Stimulated activated CD8-positive, alpha-beta memory T cell treated with anti-CD3 and anti-CD28 coated beads, Interleukin-7, amount 100 ng/mL, for 1 hour (primary cell): ENCODE measurements around the gene TRIM50.
"Not testable (repeated sequence)": the region's sequence is repeated elsewhere in the genome, so short reads cannot be mapped to it uniquely, and the experiment has no call there.

Source experiments
- DNase-seq, 2 donors: peaks; one replicate each; pipeline ENCODE4 v3.0.0-alpha.2; 2020; ENCODE audit warnings: low read depth in 2 of 2

TRIM50 gene

DNA sequence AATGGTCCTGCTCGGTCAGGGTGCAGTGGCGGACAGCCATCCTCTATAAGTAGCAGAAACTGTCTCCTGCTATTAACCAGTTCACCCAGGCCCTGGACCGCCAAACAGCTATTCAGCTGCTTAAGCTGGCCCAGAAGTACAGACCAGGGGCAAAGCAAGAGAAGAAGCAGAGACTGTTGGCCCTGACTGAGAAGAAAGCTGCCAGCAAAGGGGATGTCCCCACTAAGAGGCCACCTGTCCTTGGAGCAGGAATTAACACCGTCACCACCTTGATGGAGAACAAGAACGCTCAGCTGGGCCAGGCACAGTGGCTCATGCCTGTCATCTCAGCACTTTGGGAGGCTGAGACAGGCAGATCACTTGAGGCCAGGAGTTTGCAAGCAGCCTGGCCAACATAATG, 13.6 kb downstream of the TRIM50 start:
- DNase-seq: no peak

- no peak for DNase-seq
Measured at GRCh38 chr7:73313521-73313906, 14.4 kb downstream of the TRIM50 start.

- no peak for DNase-seq
Measured at GRCh38 chr7:73312831-73313520, 14.9 kb downstream of the TRIM50 start.

GRCh38 chr7:73311421-73311820, 16.5 kb downstream of the TRIM50 start:
- not testable (repeated sequence) for DNase-seq

GRCh38 chr7:73308665-73309214, 19.1 kb downstream of the TRIM50 start, which contains the start of gene NSUN5:
Gene NSUN5, minus strand, starts transcription at chr7:73308826. Its CDS starts 36 bp downstream, at chr7:73308790.
- DNase-seq: peak; percentile 66 to 76

- no peak for DNase-seq
Measured at GRCh38 chr7:73308074-73308664, 19.7 kb downstream of the TRIM50 start.

DNA sequence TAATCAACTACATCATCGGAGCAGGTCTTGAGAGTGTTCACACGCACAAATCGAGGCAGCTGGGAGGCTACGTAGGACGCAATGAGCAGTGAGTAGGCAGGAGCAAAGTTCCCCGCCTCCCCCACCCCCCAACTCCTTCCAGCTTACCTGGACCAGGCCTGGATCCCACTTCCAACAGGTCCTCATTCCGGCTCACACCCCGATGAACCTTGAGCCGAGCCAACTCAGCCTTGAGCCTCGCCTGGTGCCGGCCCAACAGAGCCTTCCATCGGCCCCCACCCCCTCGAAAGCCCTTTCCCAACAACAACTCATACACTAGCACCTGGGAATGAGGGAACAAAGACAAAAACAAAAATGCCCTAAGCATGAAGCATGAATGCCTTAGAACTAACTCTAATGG, 20.4 kb downstream of the TRIM50 start:
- no peak for DNase-seq

DNA sequence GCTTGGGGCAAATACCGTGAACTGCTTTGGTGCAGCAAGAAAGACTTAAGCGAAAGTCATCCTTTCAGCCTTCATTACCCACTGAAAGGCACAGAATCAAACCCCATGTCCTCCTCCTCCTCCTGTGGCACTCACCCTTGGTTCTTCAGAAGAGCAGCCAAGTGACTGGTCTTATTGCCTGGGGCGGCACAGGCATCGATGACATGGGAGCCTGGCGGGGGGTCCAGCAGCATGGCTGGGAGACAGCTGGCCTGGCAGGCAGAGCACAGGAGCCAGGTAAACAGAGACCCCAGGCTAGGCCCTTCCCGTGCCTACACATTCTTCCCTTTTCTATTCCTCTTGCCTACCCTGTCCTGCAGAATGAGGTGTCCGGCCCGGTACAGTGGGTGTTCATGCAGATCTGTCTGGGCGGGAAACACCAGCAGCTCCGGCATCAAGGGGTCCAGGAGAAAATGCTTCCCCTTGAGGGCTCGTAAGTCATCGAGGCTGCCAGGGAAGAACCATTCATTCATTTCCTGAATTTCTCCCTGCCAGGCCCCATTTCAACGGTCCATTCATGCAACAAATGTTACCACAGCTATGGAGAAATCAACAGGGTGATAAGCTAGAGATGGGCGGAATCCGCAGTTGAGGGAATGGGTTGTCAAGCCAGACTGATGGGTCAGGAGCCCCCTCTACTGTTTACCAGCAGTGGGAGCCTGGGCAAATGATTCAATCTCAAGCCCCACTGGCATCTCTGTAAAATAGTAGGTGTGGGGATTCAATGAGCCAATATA, 23.1 kb downstream of the TRIM50 start:
- DNase-seq: not testable (repeated sequence)

GRCh38 chr7:73304071-73304470, 23.8 kb downstream of the TRIM50 start:
- DNase-seq: no peak

DNA sequence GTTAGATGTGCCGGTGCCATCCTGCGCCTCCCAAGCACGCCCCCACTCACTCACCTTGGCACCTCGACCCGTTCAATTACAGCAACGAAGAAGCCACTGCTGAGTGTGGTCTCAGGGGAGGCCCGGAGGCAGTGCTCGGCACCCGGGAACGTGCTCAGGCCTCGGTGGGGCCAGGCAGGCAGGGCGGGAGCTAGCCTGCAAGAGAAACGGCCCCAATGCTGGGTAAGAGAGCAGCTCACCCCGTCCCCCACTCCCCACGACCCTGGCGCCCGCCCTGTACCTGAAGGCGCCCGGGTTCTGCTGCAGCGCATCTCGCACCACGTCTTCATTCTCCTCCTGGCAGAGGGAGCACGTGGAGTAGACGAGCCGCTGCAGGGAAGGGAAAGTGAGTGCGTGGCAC, 24.3 kb downstream of the TRIM50 start:
- no peak for DNase-seq

DNA sequence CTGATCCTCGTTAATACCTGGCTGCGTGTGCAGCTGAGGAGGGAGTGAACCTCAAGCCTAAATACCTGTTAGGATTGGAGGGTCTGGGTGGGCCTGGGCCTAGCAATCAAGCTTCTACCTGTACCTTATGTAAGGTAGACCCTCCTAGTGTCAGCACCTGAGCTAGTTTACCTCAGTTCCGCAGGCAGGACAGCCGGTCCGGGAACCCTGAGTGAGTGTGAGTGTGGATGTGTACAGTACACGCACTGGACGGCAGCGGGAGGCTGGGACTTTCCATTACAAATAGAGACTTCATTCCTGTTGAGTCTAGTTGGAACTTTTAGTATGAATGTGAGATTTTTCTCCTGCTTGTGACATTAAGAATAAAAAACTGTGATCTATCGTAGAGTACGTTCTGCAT, 25.0 kb downstream of the TRIM50 start:
- DNase-seq: not testable (repeated sequence)

DNA sequence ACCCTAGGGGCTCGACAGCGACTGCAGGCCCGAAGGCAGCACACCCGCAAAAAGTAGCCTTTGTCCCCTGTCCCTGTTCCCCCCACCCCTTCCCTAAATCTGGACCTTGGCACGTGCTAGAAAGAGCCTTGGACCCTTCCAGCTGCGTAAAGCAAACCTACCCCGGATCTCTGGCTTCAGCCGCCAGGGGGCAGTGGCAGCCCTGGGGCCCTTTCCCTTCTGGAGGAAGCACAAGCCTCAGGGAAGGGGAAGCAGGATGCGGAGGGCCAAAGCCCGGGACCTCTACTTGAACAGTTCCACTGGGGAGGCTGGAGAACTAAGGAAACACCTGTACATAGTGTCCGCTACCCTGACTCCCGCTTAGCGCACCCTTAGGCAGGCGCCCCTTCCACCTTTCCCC, 26.8 kb downstream of the TRIM50 start:
- not testable (repeated sequence) for DNase-seq

DNA sequence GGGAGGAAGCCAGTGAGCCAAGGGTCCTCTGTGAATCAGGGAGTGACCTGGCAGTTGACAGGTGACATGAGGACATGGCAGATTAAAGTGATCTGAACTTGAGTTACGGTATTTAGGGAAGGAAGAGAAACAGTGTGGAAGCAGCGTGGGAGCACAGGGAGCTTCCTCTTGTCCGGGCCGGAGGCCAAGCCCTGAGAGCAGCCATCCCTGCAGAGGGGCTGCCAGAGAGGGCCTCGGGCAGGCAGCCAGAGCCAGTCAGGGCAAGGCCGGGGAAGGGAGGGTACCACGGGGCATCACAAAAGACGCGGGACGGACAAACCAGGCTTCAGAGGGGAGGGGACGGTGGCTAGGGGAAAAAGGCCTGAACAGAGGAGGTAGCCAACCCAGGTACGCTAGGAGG, 28.1 kb downstream of the TRIM50 start:
- DNase-seq: not testable (repeated sequence)

- not testable (repeated sequence) for DNase-seq
Measured at GRCh38 chr7:73297706-73298105, 30.2 kb downstream of the TRIM50 start.

GRCh38 chr7:73297235-73297634, 30.6 kb downstream of the TRIM50 start:
- not testable (repeated sequence) for DNase-seq

DNA sequence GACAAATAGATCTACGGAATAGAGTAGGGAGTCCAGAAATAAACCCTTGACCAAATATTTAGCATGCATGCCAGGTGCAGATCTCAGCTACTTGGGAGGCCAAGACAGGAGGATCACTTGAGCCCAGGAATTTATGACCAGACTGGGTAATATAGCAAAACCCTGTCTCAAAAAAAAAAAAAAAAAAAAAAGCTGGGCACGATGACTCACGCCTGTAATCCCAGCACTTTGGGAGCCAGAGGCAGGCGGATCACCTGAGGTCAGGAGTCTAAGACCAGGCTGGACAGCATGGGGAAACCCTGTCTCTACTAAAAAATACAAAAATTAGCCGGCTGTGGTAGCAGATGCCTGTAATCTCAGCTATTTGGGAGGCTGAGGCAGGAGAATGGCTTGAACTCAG, 50.7 kb downstream of the TRIM50 start:
- not testable (repeated sequence) for DNase-seq

DNA sequence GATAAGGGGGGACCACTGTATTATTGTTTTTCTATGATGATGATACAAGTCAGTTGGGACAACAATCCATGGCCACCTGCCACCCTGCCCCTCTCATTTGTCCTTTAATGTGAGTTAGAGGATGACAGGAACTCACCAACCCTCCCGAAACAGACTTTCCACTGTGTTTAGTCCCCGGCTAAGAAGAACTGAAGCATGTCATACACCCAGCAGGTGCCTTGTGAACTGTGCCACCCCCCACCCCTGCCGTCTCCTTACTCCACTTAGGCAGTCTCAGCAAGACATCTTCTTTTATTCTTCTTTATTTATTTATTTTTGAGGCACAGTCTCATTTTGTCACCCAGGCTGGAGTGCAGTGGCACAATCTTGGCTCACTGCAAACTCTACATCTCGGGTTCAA, 60.1 kb downstream of the TRIM50 start:
- DNase-seq: not testable (repeated sequence)

DNA sequence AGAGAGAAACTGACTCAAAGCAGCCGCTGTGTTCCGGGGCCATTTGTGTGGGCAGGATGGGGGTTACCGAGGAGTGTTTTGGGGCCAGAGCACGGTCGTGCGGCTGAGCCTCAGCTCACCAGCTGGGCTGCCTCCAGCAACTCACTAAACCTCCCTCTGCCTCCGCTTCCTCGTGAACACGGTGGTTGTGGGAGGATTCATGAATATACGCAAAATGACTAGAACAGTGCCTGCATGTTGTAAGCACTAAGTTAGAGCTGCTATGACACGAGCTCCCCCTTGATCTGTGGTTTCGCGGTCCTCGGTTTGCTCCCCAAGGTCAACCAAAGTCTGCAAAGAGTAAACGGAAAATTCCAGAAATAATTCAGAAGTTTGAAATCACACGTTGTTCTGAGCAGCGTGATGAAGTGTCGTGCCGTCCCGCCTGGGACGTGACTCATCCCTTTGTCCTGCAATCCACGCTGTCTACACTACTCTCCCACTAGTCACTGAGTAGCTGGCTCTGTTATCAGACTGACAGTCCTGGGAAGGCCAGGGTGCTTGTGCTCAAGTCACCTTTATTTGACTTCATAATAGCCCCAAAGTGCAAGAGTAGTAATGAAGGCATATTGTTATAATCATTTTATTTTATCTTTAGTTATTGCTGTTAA, 61.0 kb downstream of the TRIM50 start:
- DNase-seq: not testable (repeated sequence)
